GM18858 (cell line): Measurements from ENCODE around the gene TRIM65.

Experiments
- ATAC-seq: cut with Tn5 transposase; IDR thresholded peaks from one replicate; pipeline ENCODE4 v1.9.1; 2021; ENCODE audit not compliant: unreplicated experiment

The TRIM65 gene

DNA sequence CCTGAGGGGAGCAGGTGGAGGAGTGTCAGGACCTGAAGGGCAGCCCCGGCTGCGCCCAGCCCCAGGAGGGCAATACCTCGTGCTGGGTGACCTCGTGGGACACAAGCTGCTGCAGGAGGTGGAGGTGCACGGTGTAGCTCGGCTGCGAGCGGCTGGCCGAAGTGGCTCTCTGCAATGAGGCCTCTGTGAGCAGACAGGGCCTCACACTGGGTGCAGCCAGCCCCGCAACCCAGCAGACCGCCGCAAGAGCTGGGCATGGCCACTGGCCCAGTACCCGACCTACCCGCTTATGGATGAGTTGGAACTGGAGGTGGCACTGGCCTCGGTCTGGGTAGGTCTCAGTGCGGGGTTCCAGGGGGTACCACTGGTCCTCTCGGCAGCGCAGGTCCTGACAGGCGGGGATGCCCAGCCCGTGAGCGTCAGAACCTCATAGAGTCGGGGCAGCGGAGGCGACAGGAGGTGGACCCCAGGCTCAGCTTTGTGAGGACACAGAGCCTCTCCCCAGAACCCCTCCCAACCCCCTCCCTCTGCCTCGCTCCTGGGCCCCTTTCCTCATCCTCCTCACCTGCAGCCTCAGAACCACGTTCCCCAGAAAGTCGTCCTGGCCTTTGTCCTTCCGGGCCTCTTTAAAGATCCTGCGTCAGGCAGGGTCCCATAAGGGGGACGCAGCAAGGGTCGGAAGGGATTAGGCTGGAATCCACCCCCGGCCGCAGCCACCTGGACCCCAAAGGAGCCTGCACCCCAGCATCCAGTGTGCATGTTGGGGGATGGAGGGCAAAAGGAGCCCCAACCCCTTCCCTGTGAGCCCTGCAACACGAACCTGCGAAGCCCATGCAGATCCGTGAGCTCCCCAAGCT, 56.6 kb downstream of the TRIM65 start:
- no peak for ATAC-seq
